OCI-LY7 (cell line): ENCODE results near the gene FNDC3B.

Source experiments
- EZH2phosphoT487 ChIP-seq: fragments of 200-600 bp; sonication (generic); IDR thresholded peaks from 2 replicates; pipeline ENCODE4 v1.6.1; 2018; ENCODE audit warnings: low read depth, borderline replicate concordance, mild to moderate bottlenecking, mixed run types, antibody characterized with exemption, low read length, moderate library complexity, mixed read lengths
- TF ChIP-seq, protein P1 (sequence below): fragments of 200-600 bp; sonication (generic); conservative IDR thresholded peaks from 2 replicates; pipeline ENCODE4 v1.5.1; 2014; ENCODE audit warnings: mild to moderate bottlenecking, antibody characterized with exemption, low read length, moderate library complexity, mixed read lengths

DNA sequence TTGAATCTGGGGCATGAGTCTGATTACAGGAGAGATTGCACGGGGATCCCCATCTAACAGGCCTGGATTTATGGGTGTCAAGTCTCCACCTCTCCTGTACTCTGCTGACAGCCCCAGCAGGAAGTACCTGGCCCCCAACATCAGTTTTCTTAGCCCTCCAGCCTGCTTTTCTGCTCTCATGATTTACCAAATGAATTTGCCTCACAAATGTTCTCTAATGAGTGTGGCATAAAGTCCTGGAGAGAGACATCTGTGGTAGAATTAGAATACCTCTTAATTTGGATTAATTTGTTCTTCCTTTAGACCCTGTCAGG lies 60.1 kb downstream of the FNDC3B start:
- TF ChIP-seq, protein P1, sequence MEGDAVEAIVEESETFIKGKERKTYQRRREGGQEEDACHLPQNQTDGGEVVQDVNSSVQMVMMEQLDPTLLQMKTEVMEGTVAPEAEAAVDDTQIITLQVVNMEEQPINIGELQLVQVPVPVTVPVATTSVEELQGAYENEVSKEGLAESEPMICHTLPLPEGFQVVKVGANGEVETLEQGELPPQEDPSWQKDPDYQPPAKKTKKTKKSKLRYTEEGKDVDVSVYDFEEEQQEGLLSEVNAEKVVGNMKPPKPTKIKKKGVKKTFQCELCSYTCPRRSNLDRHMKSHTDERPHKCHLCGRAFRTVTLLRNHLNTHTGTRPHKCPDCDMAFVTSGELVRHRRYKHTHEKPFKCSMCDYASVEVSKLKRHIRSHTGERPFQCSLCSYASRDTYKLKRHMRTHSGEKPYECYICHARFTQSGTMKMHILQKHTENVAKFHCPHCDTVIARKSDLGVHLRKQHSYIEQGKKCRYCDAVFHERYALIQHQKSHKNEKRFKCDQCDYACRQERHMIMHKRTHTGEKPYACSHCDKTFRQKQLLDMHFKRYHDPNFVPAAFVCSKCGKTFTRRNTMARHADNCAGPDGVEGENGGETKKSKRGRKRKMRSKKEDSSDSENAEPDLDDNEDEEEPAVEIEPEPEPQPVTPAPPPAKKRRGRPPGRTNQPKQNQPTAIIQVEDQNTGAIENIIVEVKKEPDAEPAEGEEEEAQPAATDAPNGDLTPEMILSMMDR: no peak
- TF ChIP-seq EZH2phosphoT487: no peak
